Measurements from ENCODE around the gene ARFGEF2. TPM values are rescaled to one million over a fixed set of nuclear protein-coding genes. Genes with fewer than 3 reads are reported as not detected.
"Not testable (repeated sequence)": the region's sequence is repeated elsewhere in the genome, so short reads cannot be mapped to it uniquely, and the experiment has no call there.

Gene ARFGEF2
- total and polyA plus RNA-seq, 2 of the 8 experiments (the other 6 are each of a cell fraction or from before 2014, with no cell fraction given), result 8.1 to 21.8 TPM

- 81% methylated on average over 2 of the region's 2 CpGs; no CpG with 5 or more reads in 1 of the 2 experiments for WGBS, 2 experiments (ENCODE audit: extremely low coverage in 1 of 2, insufficient coverage in 1 of 2, insufficient read length in 1 of 2, insufficient replicate concordance in 2 of 2, low coverage in 1 of 2, low lambda C conversion rate in 2 of 2, missing lambda C conversion rate in 1 of 2)
- H3K23ac ChIP-seq (ENCODE audit: insufficient read length); H2AFZ ChIP-seq (ENCODE audit: low read length); H4K91ac ChIP-seq (replicated peaks; ENCODE audit: insufficient read length, low read length); H3K9ac ChIP-seq (replicated peaks in 1 of 4; ENCODE audit: extremely low read depth in 1 of 4, low read depth in 3 of 4, low read length in 3 of 4); H3K4me2 ChIP-seq (ENCODE audit: insufficient read depth in 1 of 2, low read depth in 2 of 2, low read length in 2 of 2); H2BK20ac ChIP-seq (ENCODE audit: low read length); FAIRE-seq; H2BK12ac ChIP-seq (ENCODE audit: low read depth, low read length); H3K18ac ChIP-seq (ENCODE audit: extremely low read depth, low read length); H2BK120ac ChIP-seq (replicated peaks; ENCODE audit: low read depth, low read length); H2AK5ac ChIP-seq (ENCODE audit: low read depth, low read length); H3K4ac ChIP-seq (replicated peaks; ENCODE audit: insufficient read length, low read depth, low read length); H3K4me3 ChIP-seq (ENCODE audit: extremely low read depth in 1 of 4, insufficient read depth in 2 of 4, low read depth in 3 of 4, low read length in 4 of 4); H3K4me1 ChIP-seq (replicated peaks in 1 of 4; ENCODE audit: control insufficient read depth in 3 of 4, insufficient read depth in 4 of 4, low read length in 3 of 4); H3K14ac ChIP-seq (ENCODE audit: insufficient read length); H4K8ac ChIP-seq (ENCODE audit: extremely low read depth, insufficient read depth, low read length); CTCF ChIA-PET (ENCODE audit: partially characterized antibody); H3K79me1 ChIP-seq (ENCODE audit: low read depth, low read length); H3K23me2 ChIP-seq (ENCODE audit: low read depth, low read length); H3K79me2 ChIP-seq (ENCODE audit: control insufficient read depth in 1 of 2, insufficient read depth in 2 of 2, low read length in 2 of 2); H4K20me1 ChIP-seq (replicated peaks in 1 of 2; ENCODE audit: control insufficient read depth in 1 of 2, insufficient read depth in 2 of 2, low read length in 2 of 2); H4K5ac ChIP-seq (ENCODE audit: insufficient read length, low read depth, low read length); H3K56ac ChIP-seq (replicated peaks; ENCODE audit: insufficient read length, low read depth, low read length); H2BK5ac ChIP-seq (ENCODE audit: low read depth, low read length); H3K27me3 ChIP-seq (replicated peaks in 1 of 4; ENCODE audit: control insufficient read depth in 3 of 4, extremely low read depth in 1 of 4, insufficient read depth in 3 of 4, low read length in 3 of 4); H2BK15ac ChIP-seq (ENCODE audit: low read length); H3K27ac ChIP-seq (ENCODE audit: low read depth, low read length); DNase-seq (ENCODE audit: low read depth in 1 of 2, low spot score in 2 of 2): not testable (repeated sequence)
- Histone ChIP-seq H3K36me3 (ENCODE audit: control insufficient read depth in 2 of 4, insufficient read depth in 4 of 4, low read length in 3 of 4) (peaks cover 14 to 47% (median 31%) of the 10 kb centered on the region in 4 experiments), H3K9me3 (ENCODE audit: insufficient read depth in 2 of 2, low read depth in 1 of 2, low read length in 1 of 2) (peaks cover 14% of the 10 kb centered on the region in 2 experiments; a peak in 3 of 4 replicates)
- POLR2A ChIA-PET (ENCODE audit: partially characterized antibody), result interaction anchor here (1.4 kb wide), 1 partner anchor 17 kb away, joined by 3 read pairs; no protein-coding TSS in a partner anchor
Observed at GRCh38 chr20:48979980-48980379, 58.5 kb downstream of the ARFGEF2 start.

Data from H1 (cell line).